Activated T-cell treated with anti-CD3 and anti-CD28 coated beads, Interleukin-2, amount 50 U/mL, for 4 hours (primary cell): ENCODE measurements around the gene NRXN3. TPM values are rescaled to one million over a fixed set of nuclear protein-coding genes. Genes with fewer than 3 reads are reported as not detected.

ENCODE experiments used
- ATAC-seq, 2 donors: fragments of 200-7000 bp; cut with Tn5 transposase; one replicate each; pipeline ENCODE4 v1.10.0; 2021
- DNase-seq: peaks from one replicate; pipeline ENCODE4 v3.0.0-alpha.2; 2020
- H3K27me3 Mint-ChIP-seq: one replicate; pipeline ENCODE4 v1.8.0; 2021; ENCODE audit warnings: low read depth, mixed read lengths
- H3K36me3 Mint-ChIP-seq: one replicate; pipeline ENCODE4 v1.8.0; 2022; ENCODE audit warnings: mixed read lengths; ENCODE audit not compliant: insufficient read depth
- H3K4me1 Mint-ChIP-seq: one replicate; pipeline ENCODE4 v1.8.0; 2021; ENCODE audit warnings: low read depth, mixed read lengths
- H3K4me3 Mint-ChIP-seq: one replicate; pipeline ENCODE4 v1.8.0; 2021; ENCODE audit warnings: mild to moderate bottlenecking, moderate library complexity, mixed read lengths
- H3K9me3 Mint-ChIP-seq: one replicate; pipeline ENCODE4 v1.8.0; 2021; ENCODE audit warnings: mixed read lengths
- total RNA-seq, 3 donors: library from RNA; stranded (reverse); gene quantifications; one replicate each; pipeline ENCODE4 v1.2.1, GENCODE V29; 2021

NRXN3 gene
- total RNA-seq, 3 donors from 2014 or later, result not detected

DNA sequence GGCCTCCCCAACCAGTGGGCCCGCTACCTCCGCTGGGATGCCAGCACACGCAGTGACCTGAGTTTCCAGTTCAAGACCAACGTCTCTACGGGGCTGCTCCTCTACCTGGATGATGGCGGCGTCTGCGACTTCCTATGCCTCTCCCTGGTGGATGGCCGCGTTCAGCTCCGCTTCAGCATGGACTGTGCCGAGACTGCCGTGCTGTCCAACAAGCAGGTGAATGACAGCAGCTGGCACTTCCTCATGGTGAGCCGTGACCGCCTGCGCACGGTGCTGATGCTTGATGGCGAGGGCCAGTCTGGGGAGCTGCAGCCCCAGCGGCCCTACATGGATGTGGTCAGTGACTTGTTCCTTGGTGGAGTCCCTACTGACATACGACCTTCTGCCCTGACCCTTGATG, 73.0 kb downstream of the NRXN3 start:
- Mint-ChIP-seq H3K4me3 (no peak overlapping the region), H3K9me3 (no peaks in the 10 kb centered on the region), H3K27me3 (no peaks in the 10 kb centered on the region), H3K36me3 (no peaks in the 10 kb centered on the region), H3K4me1 (no peaks in the 10 kb centered on the region)
- no peak for ATAC-seq
- peak; percentile 4 for DNase-seq

- H3K36me3 Mint-ChIP-seq, result no peaks in the 10 kb centered on the region
- H3K9me3 Mint-ChIP-seq, result no peaks in the 10 kb centered on the region
- DNase-seq (no peak), ATAC-seq (no peak)
- peaks cover 1% of the 10 kb centered on the region for H3K27me3 Mint-ChIP-seq
- no peak overlapping the region for H3K4me3 Mint-ChIP-seq
- H3K4me1 Mint-ChIP-seq, result no peaks in the 10 kb centered on the region
Observed at GRCh38 chr14:78245238-78245637, 75.1 kb downstream of the NRXN3 start.

- Mint-ChIP-seq H3K27me3 (peaks cover 1% of the 10 kb centered on the region), H3K36me3 (no peaks in the 10 kb centered on the region), H3K4me1 (no peaks in the 10 kb centered on the region), H3K4me3 (no peak overlapping the region), H3K9me3 (no peaks in the 10 kb centered on the region)
- ATAC-seq (no peak), DNase-seq (no peak)
Observed at GRCh38 chr14:78248501-78249090, 78.4 kb downstream of the NRXN3 start.

GRCh38 chr14:78251308-78251707, 81.1 kb downstream of the NRXN3 start:
- Mint-ChIP-seq H3K9me3 (no peaks in the 10 kb centered on the region), H3K4me3 (no peak overlapping the region), H3K36me3 (no peaks in the 10 kb centered on the region), H3K4me1 (peaks cover 2% of the 10 kb centered on the region), H3K27me3 (peaks cover 1% of the 10 kb centered on the region)
- ATAC-seq, result no peak
- no peak for DNase-seq

DNA sequence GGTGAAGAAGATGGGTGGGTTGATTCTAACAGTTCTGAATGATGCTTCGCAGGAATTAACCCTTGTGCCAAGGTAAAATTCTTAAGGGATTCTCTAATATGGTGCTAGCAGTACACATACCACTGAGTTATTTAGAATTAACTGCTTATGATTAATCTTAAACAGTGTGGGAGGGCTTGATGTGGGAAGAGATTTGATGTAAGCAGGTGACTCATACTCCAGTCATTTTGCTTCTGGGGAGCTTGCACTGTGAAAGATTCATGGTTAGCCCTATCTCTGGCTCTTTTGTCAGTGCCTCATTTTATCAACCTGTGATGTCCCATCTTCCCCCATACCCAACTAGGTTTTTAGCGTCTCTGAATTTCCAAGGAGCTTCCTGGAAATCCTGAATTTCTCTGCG, 83.8 kb downstream of the NRXN3 start:
- peaks cover 2% of the 10 kb centered on the region for H3K4me1 Mint-ChIP-seq
- H3K27me3 Mint-ChIP-seq, result peaks cover 3% of the 10 kb centered on the region
- H3K9me3 Mint-ChIP-seq, result no peaks in the 10 kb centered on the region
- DNase-seq, result no peak
- ATAC-seq, result peak; percentile 87 to 88
- no peak overlapping the region for H3K4me3 Mint-ChIP-seq
- H3K36me3 Mint-ChIP-seq, result no peaks in the 10 kb centered on the region

DNA sequence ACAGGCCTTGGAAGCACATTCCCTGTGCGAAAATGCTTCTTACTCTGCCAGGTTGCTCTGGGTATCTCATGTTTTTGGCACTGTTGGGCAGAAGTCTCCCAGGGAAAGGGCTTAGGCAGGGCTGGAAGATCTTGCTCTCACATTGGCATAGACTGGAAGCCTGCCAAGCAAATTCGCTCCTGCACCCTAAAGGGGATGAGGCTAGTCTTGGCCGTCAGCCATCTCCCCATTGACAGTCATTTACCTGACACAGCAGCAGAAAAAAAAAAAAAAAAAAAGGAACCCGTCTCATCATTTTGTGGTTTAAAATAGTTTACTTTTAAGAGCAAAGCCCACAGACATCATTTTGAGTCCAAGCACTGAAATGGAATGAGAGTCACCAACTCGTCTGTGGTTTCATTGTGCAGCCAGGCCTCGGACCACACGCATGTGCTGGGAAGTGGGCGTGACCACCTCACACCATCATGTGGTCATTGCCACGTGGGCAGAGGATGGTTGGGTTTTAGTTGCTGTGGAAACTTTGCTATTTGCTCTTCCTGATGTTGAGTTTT, 84.8 kb downstream of the NRXN3 start:
- Mint-ChIP-seq H3K27me3 (peaks cover 3% of the 10 kb centered on the region), H3K9me3 (no peaks in the 10 kb centered on the region), H3K4me1 (peaks cover 2% of the 10 kb centered on the region), H3K4me3 (no peak overlapping the region), H3K36me3 (no peaks in the 10 kb centered on the region)
- ATAC-seq (no peak), DNase-seq (no peak)

GRCh38 chr14:78259831-78260230, 89.7 kb downstream of the NRXN3 start:
- no peak overlapping the region for H3K4me3 Mint-ChIP-seq
- no peak for ATAC-seq

GRCh38 chr14:78278464-78279250, 108.5 kb downstream of the NRXN3 start:
- Mint-ChIP-seq H3K36me3 (no peaks in the 10 kb centered on the region), H3K4me3 (no peak overlapping the region), H3K4me1 (no peaks in the 10 kb centered on the region), H3K9me3 (no peaks in the 10 kb centered on the region), H3K27me3 (peaks cover 11% of the 10 kb centered on the region)
- ATAC-seq (no peak), DNase-seq (no peak)

More at GRCh38 chr14:78259831-78260230, 89.7 kb downstream of the NRXN3 start:
- peaks cover 2% of the 10 kb centered on the region for H3K4me1 Mint-ChIP-seq
- no peaks in the 10 kb centered on the region for H3K9me3 Mint-ChIP-seq
- H3K27me3 Mint-ChIP-seq, result peaks cover 1% of the 10 kb centered on the region
- no peaks in the 10 kb centered on the region for H3K36me3 Mint-ChIP-seq
- no peak for DNase-seq

- H3K4me3 Mint-ChIP-seq, result no peak overlapping the region
- no peaks in the 10 kb centered on the region for H3K4me1 Mint-ChIP-seq
- ATAC-seq (no peak), DNase-seq (no peak)
- H3K9me3 Mint-ChIP-seq, result no peaks in the 10 kb centered on the region
- H3K36me3 Mint-ChIP-seq, result no peaks in the 10 kb centered on the region
- peaks cover 14% of the 10 kb centered on the region for H3K27me3 Mint-ChIP-seq
Observed at GRCh38 chr14:78282437-78282836, 112.3 kb downstream of the NRXN3 start.

DNA sequence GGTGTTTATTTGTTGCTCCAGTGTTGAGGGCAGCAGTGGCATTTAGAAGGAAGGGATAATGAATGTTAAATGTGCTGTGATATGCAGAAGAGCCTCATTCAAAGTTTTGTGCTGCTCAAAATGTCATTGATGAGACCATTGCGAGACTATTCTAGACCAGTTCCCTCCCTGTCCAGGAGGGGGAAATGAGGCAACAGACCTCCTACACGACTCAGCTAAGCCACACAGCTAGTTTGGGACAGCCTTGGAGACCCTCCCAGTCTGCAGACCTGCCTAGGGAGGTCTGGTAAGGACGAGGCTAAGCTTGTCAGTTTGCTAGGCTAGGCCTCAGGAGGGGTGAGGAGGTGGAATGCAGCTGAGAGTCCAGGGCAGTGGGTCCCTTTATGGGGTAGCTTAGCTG, 116.0 kb downstream of the NRXN3 start:
- H3K36me3 Mint-ChIP-seq, result no peaks in the 10 kb centered on the region
- H3K4me1 Mint-ChIP-seq, result no peaks in the 10 kb centered on the region
- H3K27me3 Mint-ChIP-seq, result peaks cover 14% of the 10 kb centered on the region
- ATAC-seq, result no peak
- DNase-seq, result no peak
- H3K9me3 Mint-ChIP-seq, result no peaks in the 10 kb centered on the region
- H3K4me3 Mint-ChIP-seq, result no peak overlapping the region

DNA sequence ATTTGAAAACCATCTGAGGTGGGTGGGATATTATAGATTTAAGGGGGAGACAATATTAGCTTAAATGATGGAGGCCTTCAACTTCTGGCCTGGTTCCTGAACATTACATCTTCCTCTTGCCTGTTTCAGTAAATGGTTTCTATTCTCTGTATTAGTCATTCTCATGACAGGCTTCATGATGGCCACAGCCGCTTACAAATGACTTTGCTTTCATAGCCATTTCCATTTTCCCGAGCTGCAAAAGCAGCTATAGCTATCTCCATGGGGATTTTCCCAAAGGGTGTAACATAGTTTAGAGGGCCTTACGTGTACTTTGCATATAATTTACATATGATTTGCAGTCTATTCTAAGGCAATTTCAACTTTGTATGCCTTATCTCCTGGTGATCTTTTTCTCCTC, 121.8 kb downstream of the NRXN3 start:
- H3K4me1 Mint-ChIP-seq, result no peaks in the 10 kb centered on the region
- DNase-seq (no peak), ATAC-seq (no peak)
- H3K27me3 Mint-ChIP-seq, result peaks cover 9% of the 10 kb centered on the region
- H3K9me3 Mint-ChIP-seq, result no peaks in the 10 kb centered on the region
- no peaks in the 10 kb centered on the region for H3K36me3 Mint-ChIP-seq
- H3K4me3 Mint-ChIP-seq, result no peak overlapping the region

GRCh38 chr14:78297858-78298257, 127.7 kb downstream of the NRXN3 start:
- DNase-seq (no peak), ATAC-seq (no peak)
- Mint-ChIP-seq H3K9me3 (no peaks in the 10 kb centered on the region), H3K27me3 (peaks cover 13% of the 10 kb centered on the region), H3K36me3 (no peaks in the 10 kb centered on the region), H3K4me1 (no peaks in the 10 kb centered on the region), H3K4me3 (no peak overlapping the region)

- no peak for DNase-seq
- H3K36me3 Mint-ChIP-seq, result no peaks in the 10 kb centered on the region
- H3K4me3 Mint-ChIP-seq, result no peak overlapping the region
- H3K27me3 Mint-ChIP-seq, result peaks cover 11% of the 10 kb centered on the region
- H3K9me3 Mint-ChIP-seq, result no peaks in the 10 kb centered on the region
- ATAC-seq, result no peak
- no peaks in the 10 kb centered on the region for H3K4me1 Mint-ChIP-seq
Observed at GRCh38 chr14:78298298-78298697, 128.1 kb downstream of the NRXN3 start.

DNA sequence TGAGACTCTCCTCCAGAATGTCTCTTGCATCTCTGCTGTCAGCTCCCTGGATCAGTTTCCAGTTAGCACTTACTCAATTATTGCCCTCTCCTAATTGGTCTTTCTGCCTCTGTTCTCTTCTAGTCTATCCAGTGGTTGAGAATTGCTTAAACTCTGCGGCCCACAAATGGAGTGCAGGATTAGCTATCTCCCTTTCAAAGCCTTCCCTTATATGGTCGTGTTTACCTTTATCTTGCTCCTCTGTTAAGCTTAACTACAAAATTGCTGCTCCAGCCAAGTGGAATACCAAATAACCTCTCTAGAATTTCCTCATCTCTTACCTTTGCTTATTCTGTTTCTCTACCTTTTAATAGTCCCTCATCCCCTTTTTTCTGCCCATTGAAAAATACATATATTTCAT, 132.7 kb downstream of the NRXN3 start:
- ATAC-seq, result no peak
- no peaks in the 10 kb centered on the region for H3K4me1 Mint-ChIP-seq
- H3K27me3 Mint-ChIP-seq, result peaks cover 9% of the 10 kb centered on the region
- no peak for DNase-seq
- H3K4me3 Mint-ChIP-seq, result no peak overlapping the region
- H3K9me3 Mint-ChIP-seq, result peaks cover 4% of the 10 kb centered on the region
- no peaks in the 10 kb centered on the region for H3K36me3 Mint-ChIP-seq

GRCh38 chr14:78307671-78308070, 137.5 kb downstream of the NRXN3 start:
- Mint-ChIP-seq H3K36me3 (no peaks in the 10 kb centered on the region), H3K4me3 (no peak overlapping the region), H3K27me3 (peaks cover 18% of the 10 kb centered on the region), H3K9me3 (peaks cover 4% of the 10 kb centered on the region), H3K4me1 (no peaks in the 10 kb centered on the region)
- DNase-seq (no peak), ATAC-seq (no peak)
